GM23338 (cell line): ENCODE measurements around the gene XXYLT1. TPM values are rescaled to one million over a fixed set of nuclear protein-coding genes. Genes with fewer than 3 reads are reported as not detected.

Experiments
- ATAC-seq: fragments of 200-7000 bp; cut with Tn5 transposase; 3 replicates; pipeline ENCODE4 v1.9.1; 2020
- DNase-seq: peaks from one replicate; pipeline ENCODE4 v3.0.0-alpha.2; 2015; ENCODE audit warnings: low spot score
- H2AFZ ChIP-seq: fragments of 200-600 bp; sonication (generic); 2 replicates; pipeline ENCODE4 v1.8.0; 2016; ENCODE audit warnings: antibody characterized with exemption, mild to moderate bottlenecking, moderate library complexity
- H3F3A ChIP-seq: fragments of 200-600 bp; sonication (generic); replicated peaks from 2 replicates; pipeline ENCODE4 v1.8.0; 2017; ENCODE audit warnings: antibody characterized with exemption, mixed run types, low read depth
- H3K27ac ChIP-seq: fragments of 200-600 bp; sonication (generic); 2 replicates; pipeline ENCODE4 v1.6.1; 2016; ENCODE audit warnings: low read depth
- H3K27me3 ChIP-seq: fragments of 200-600 bp; sonication (generic); 2 replicates; pipeline ENCODE4 v1.8.0; 2016; ENCODE audit warnings: mild to moderate bottlenecking, mixed run types, moderate library complexity; ENCODE audit not compliant: insufficient read depth
- H3K36me3 ChIP-seq: fragments of 200-600 bp; sonication (generic); 2 replicates; pipeline ENCODE4 v1.8.0; 2016; ENCODE audit warnings: mild to moderate bottlenecking; ENCODE audit not compliant: insufficient read depth
- H3K4me1 ChIP-seq: fragments of 200-600 bp; sonication (generic); 2 replicates; pipeline ENCODE4 v1.8.0; 2016; ENCODE audit warnings: mild to moderate bottlenecking, moderate library complexity; ENCODE audit not compliant: insufficient read depth
- H3K4me2 ChIP-seq: fragments of 200-600 bp; sonication (generic); 2 replicates; pipeline ENCODE4 v1.7.1; 2017; ENCODE audit warnings: mixed run types
- H3K4me3 ChIP-seq: fragments of 200-600 bp; sonication (generic); 2 replicates; pipeline ENCODE4 v1.6.1; 2016; ENCODE audit warnings: mixed run types
- H3K79me2 ChIP-seq: fragments of 200-600 bp; sonication (generic); replicated peaks from 2 replicates; pipeline ENCODE4 v1.8.0; 2017; ENCODE audit warnings: mild to moderate bottlenecking; ENCODE audit not compliant: insufficient read depth
- H3K9me2 ChIP-seq: fragments of 200-600 bp; sonication (generic); 2 replicates; pipeline ENCODE4 v1.8.0; 2017; ENCODE audit not compliant: insufficient read depth
- H4K20me1 ChIP-seq: fragments of 200-600 bp; sonication (generic); replicated peaks from 2 replicates; pipeline ENCODE4 v1.8.0; 2017; ENCODE audit warnings: mild to moderate bottlenecking; ENCODE audit not compliant: insufficient read depth
- H3K27ac Mint-ChIP-seq: 2 replicates; pipeline ENCODE4 v1.8.0; 2020; ENCODE audit warnings: inconsistent platforms, mild to moderate bottlenecking, moderate library complexity, mixed read lengths
- H3K27me3 Mint-ChIP-seq: 3 replicates; pipeline ENCODE4 v1.8.0; 2022; ENCODE audit warnings: low read depth, mild to moderate bottlenecking, moderate library complexity, mixed read lengths, inconsistent platforms; ENCODE audit not compliant: insufficient read depth, poor library complexity
- H3K36me3 Mint-ChIP-seq: 3 replicates; pipeline ENCODE4 v1.8.0; 2021; ENCODE audit warnings: low read depth, mild to moderate bottlenecking, inconsistent platforms, moderate library complexity, mixed read lengths
- H3K4me1 Mint-ChIP-seq: 3 replicates; pipeline ENCODE4 v1.8.0; 2020; ENCODE audit warnings: mild to moderate bottlenecking, inconsistent platforms, mixed read lengths
- H3K4me3 Mint-ChIP-seq: 3 replicates; pipeline ENCODE4 v1.8.0; 2021; ENCODE audit warnings: moderate library complexity, mild to moderate bottlenecking, inconsistent platforms, mixed read lengths
- H3K9me3 Mint-ChIP-seq: 3 replicates; pipeline ENCODE4 v1.8.0; 2020; ENCODE audit warnings: moderate library complexity, mild to moderate bottlenecking, inconsistent platforms, mixed read lengths
- CREB1 ChIP-seq: fragments of 250-450 bp; sonication (Bioruptor Pico); IDR thresholded peaks from 2 replicates; pipeline ENCODE4 v1.5.0; 2020; ENCODE audit warnings: low read depth, mild to moderate bottlenecking, moderate library complexity
- EZH2 ChIP-seq: fragments of 200-600 bp; sonication (generic); IDR thresholded peaks from one replicate; pipeline ENCODE4 v1.8.0; 2017; ENCODE audit warnings: antibody characterized with exemption, mild to moderate bottlenecking, low read depth; ENCODE audit not compliant: unreplicated experiment
- EZH2phosphoT487 ChIP-seq: fragments of 200-600 bp; sonication (generic); IDR thresholded peaks from one replicate; pipeline ENCODE4 v1.8.1; 2018; ENCODE audit warnings: antibody characterized with exemption; ENCODE audit not compliant: unreplicated experiment
- JUNB ChIP-seq: IDR thresholded peaks from one replicate; pipeline ENCODE4 v1.6.1; 2016; ENCODE audit warnings: antibody characterized with exemption; ENCODE audit not compliant: unreplicated experiment
- NANOG ChIP-seq: IDR thresholded peaks from 2 replicates; pipeline ENCODE4 v1.6.1; 2016; ENCODE audit warnings: antibody characterized with exemption, borderline replicate concordance
- POLR2AphosphoS5 ChIP-seq: IDR thresholded peaks from 2 replicates; pipeline ENCODE4 v1.6.1; 2016; ENCODE audit warnings: antibody characterized with exemption, low read depth
- STAT1 ChIP-seq: IDR thresholded peaks from one replicate; pipeline ENCODE4 v1.6.1; 2016; ENCODE audit warnings: antibody characterized with exemption; ENCODE audit not compliant: unreplicated experiment
- ZNF114 ChIP-seq: fragments of 250-450 bp; sonication (Bioruptor Pico); IDR thresholded peaks from 2 replicates; pipeline ENCODE4 v1.5.0; 2020; ENCODE audit warnings: mild to moderate bottlenecking, moderate library complexity
- ZNF331 ChIP-seq: fragments of 250-450 bp; sonication (Bioruptor Pico); IDR thresholded peaks from 2 replicates; pipeline ENCODE4 v1.5.0; 2020; ENCODE audit warnings: low read depth, mild to moderate bottlenecking, moderate library complexity
- polyA plus RNA-seq: library from polyadenylated mRNA; unstranded; fragments of >200 nt; fragmentation: Nextera tagmentation; extraction: Ambion mirVana; gene quantifications from 2 replicates; pipeline ENCODE4 v1.2.1, GENCODE V29; 2016
- total RNA-seq: library from RNA; depleted of rRNA; stranded (reverse); fragments of >200 nt; shearing (Covaris generic); gene quantifications from 2 replicates; pipeline ENCODE4 v1.2.3, GENCODE V29; 2014
- TF ChIP-seq, protein P1 (sequence below), 2 experiments: fragments of 200-600 bp in 1 of 2; sonication (generic) in 1 of 2; conservative IDR thresholded peaks; 2 replicates each; pipeline versions ENCODE4 v1.5.1 to v1.6.1; 2016 to 2017; ENCODE audit warnings: antibody characterized with exemption in 2 of 2, low read depth in 2 of 2, mild to moderate bottlenecking in 2 of 2, moderate library complexity in 1 of 2
- TF ChIP-seq, protein P2 (sequence below): IDR thresholded peaks from 2 replicates; pipeline ENCODE4 v1.6.1; 2016; ENCODE audit warnings: antibody characterized with exemption
- TF ChIP-seq, protein P3 (sequence below): IDR thresholded peaks from one replicate; pipeline ENCODE4 v1.6.1; 2018; ENCODE audit warnings: antibody characterized with exemption; ENCODE audit not compliant: unreplicated experiment
- TF ChIP-seq, protein P4 (sequence below): fragments of 250-450 bp; sonication (Bioruptor Pico); IDR thresholded peaks from 2 replicates; pipeline ENCODE4 v1.5.0; 2020; ENCODE audit warnings: mild to moderate bottlenecking, moderate library complexity

Gene XXYLT1
- total and polyA plus RNA-seq, 2 experiments from 2014 or later = 13.5 to 34.8 TPM

DNA sequence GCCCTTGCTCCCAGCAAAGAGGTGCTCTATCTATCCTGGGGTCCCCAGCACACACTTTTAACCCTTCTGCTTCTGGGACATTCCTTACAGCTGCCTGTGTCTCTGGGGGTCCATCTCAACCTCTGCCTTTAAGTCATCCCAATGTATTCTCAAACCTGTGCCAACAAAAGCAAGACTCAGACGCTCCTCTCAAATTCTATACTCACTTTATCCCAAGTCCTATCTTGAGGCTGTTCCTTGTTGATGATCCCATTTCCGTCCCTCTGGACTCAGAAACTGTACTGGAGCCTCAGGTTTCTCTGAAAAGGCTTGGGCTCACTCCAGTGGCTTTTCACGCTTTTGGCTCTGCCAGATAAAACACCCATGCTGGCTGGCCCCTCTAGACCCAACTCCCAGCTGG is 69.7 kb downstream of the XXYLT1 start:
- H3F3A ChIP-seq = no peaks in the 10 kb centered on the region
- no peak overlapping the region for H3K4me3 Mint-ChIP-seq
- H3K27ac Mint-ChIP-seq = no peak overlapping the region
- H3K9me2 ChIP-seq = 0 out of 2 replicates have a peak, but pooled peaks cover 4% of the 10 kb centered on the region
- no peaks in the 10 kb centered on the region for H3K9me3 Mint-ChIP-seq
- H2AFZ ChIP-seq = no peak overlapping the region
- peaks cover 5% of the 10 kb centered on the region for H3K27me3 Mint-ChIP-seq
- no peak for ATAC-seq
- H3K27ac ChIP-seq = no peak overlapping the region
- no peak for TF ChIP-seq NANOG
- TF ChIP-seq, protein P1, sequence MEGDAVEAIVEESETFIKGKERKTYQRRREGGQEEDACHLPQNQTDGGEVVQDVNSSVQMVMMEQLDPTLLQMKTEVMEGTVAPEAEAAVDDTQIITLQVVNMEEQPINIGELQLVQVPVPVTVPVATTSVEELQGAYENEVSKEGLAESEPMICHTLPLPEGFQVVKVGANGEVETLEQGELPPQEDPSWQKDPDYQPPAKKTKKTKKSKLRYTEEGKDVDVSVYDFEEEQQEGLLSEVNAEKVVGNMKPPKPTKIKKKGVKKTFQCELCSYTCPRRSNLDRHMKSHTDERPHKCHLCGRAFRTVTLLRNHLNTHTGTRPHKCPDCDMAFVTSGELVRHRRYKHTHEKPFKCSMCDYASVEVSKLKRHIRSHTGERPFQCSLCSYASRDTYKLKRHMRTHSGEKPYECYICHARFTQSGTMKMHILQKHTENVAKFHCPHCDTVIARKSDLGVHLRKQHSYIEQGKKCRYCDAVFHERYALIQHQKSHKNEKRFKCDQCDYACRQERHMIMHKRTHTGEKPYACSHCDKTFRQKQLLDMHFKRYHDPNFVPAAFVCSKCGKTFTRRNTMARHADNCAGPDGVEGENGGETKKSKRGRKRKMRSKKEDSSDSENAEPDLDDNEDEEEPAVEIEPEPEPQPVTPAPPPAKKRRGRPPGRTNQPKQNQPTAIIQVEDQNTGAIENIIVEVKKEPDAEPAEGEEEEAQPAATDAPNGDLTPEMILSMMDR (conservative IDR thresholded peaks at IDR 0.05; ENCODE audit: low read depth in 2 of 2) = no peak
- TF ChIP-seq, protein P2, sequence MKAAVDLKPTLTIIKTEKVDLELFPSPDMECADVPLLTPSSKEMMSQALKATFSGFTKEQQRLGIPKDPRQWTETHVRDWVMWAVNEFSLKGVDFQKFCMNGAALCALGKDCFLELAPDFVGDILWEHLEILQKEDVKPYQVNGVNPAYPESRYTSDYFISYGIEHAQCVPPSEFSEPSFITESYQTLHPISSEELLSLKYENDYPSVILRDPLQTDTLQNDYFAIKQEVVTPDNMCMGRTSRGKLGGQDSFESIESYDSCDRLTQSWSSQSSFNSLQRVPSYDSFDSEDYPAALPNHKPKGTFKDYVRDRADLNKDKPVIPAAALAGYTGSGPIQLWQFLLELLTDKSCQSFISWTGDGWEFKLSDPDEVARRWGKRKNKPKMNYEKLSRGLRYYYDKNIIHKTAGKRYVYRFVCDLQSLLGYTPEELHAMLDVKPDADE = no peak
- no peak for TF ChIP-seq ZNF114 (CRISPR knock-in tag)
- no peak for TF ChIP-seq JUNB
- TF ChIP-seq STAT1 = no peak
- no peak for TF ChIP-seq EZH2
- TF ChIP-seq CREB1 (CRISPR knock-in tag) = no peak
- TF ChIP-seq, protein P3, sequence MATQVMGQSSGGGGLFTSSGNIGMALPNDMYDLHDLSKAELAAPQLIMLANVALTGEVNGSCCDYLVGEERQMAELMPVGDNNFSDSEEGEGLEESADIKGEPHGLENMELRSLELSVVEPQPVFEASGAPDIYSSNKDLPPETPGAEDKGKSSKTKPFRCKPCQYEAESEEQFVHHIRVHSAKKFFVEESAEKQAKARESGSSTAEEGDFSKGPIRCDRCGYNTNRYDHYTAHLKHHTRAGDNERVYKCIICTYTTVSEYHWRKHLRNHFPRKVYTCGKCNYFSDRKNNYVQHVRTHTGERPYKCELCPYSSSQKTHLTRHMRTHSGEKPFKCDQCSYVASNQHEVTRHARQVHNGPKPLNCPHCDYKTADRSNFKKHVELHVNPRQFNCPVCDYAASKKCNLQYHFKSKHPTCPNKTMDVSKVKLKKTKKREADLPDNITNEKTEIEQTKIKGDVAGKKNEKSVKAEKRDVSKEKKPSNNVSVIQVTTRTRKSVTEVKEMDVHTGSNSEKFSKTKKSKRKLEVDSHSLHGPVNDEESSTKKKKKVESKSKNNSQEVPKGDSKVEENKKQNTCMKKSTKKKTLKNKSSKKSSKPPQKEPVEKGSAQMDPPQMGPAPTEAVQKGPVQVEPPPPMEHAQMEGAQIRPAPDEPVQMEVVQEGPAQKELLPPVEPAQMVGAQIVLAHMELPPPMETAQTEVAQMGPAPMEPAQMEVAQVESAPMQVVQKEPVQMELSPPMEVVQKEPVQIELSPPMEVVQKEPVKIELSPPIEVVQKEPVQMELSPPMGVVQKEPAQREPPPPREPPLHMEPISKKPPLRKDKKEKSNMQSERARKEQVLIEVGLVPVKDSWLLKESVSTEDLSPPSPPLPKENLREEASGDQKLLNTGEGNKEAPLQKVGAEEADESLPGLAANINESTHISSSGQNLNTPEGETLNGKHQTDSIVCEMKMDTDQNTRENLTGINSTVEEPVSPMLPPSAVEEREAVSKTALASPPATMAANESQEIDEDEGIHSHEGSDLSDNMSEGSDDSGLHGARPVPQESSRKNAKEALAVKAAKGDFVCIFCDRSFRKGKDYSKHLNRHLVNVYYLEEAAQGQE = no peak
- no peak for TF ChIP-seq EZH2phosphoT487
- no peak for TF ChIP-seq POLR2AphosphoS5
- no peak for TF ChIP-seq ZNF331 (CRISPR knock-in tag)
- TF ChIP-seq, protein P4, sequence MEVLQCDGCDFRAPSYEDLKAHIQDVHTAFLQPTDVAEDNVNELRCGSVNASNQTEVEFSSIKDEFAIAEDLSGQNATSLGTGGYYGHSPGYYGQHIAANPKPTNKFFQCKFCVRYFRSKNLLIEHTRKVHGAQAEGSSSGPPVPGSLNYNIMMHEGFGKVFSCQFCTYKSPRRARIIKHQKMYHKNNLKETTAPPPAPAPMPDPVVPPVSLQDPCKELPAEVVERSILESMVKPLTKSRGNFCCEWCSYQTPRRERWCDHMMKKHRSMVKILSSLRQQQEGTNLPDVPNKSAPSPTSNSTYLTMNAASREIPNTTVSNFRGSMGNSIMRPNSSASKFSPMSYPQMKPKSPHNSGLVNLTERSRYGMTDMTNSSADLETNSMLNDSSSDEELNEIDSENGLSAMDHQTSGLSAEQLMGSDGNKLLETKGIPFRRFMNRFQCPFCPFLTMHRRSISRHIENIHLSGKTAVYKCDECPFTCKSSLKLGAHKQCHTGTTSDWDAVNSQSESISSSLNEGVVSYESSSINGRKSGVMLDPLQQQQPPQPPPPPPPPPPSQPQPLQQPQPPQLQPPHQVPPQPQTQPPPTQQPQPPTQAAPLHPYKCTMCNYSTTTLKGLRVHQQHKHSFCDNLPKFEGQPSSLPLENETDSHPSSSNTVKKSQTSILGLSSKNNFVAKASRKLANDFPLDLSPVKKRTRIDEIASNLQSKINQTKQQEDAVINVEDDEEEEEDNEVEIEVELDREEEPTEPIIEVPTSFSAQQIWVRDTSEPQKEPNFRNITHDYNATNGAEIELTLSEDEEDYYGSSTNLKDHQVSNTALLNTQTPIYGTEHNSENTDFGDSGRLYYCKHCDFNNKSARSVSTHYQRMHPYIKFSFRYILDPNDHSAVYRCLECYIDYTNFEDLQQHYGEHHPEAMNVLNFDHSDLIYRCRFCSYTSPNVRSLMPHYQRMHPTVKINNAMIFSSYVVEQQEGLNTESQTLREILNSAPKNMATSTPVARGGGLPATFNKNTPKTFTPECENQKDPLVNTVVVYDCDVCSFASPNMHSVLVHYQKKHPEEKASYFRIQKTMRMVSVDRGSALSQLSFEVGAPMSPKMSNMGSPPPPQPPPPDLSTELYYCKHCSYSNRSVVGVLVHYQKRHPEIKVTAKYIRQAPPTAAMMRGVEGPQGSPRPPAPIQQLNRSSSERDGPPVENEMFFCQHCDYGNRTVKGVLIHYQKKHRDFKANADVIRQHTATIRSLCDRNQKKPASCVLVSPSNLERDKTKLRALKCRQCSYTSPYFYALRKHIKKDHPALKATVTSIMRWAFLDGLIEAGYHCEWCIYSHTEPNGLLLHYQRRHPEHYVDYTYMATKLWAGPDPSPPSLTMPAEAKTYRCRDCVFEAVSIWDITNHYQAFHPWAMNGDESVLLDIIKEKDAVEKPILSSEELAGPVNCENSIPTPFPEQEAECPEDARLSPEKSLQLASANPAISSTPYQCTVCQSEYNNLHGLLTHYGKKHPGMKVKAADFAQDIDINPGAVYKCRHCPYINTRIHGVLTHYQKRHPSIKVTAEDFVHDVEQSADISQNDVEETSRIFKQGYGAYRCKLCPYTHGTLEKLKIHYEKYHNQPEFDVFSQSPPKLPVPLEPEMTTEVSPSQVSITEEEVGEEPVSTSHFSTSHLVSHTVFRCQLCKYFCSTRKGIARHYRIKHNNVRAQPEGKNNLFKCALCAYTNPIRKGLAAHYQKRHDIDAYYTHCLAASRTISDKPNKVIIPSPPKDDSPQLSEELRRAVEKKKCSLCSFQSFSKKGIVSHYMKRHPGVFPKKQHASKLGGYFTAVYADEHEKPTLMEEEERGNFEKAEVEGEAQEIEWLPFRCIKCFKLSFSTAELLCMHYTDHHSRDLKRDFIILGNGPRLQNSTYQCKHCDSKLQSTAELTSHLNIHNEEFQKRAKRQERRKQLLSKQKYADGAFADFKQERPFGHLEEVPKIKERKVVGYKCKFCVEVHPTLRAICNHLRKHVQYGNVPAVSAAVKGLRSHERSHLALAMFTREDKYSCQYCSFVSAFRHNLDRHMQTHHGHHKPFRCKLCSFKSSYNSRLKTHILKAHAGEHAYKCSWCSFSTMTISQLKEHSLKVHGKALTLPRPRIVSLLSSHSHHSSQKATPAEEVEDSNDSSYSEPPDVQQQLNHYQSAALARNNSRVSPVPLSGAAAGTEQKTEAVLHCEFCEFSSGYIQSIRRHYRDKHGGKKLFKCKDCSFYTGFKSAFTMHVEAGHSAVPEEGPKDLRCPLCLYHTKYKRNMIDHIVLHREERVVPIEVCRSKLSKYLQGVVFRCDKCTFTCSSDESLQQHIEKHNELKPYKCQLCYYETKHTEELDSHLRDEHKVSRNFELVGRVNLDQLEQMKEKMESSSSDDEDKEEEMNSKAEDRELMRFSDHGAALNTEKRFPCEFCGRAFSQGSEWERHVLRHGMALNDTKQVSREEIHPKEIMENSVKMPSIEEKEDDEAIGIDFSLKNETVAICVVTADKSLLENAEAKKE (CRISPR knock-in tag) = no peak
- H3K27me3 ChIP-seq = no peaks in the 10 kb centered on the region
- peaks cover 28% of the 10 kb centered on the region for H3K4me1 Mint-ChIP-seq
- H3K36me3 Mint-ChIP-seq = 0 out of 3 replicates have a peak, but pooled peaks cover 3% of the 10 kb centered on the region
- no peak for DNase-seq
- H3K4me2 ChIP-seq = no peak overlapping the region
- H3K4me1 ChIP-seq = peaks cover 15% of the 10 kb centered on the region
- H3K36me3 ChIP-seq = no peaks in the 10 kb centered on the region; the same call in 1 of the 2 replicates
- H3K79me2 ChIP-seq = peaks cover 74% of the 10 kb centered on the region
- no peaks in the 10 kb centered on the region; the same call in none of the 2 replicates for H4K20me1 ChIP-seq
- H3K4me3 ChIP-seq = no peak overlapping the region
